Epithelial cell of proximal tubule (primary cell): ENCODE measurements around the gene ZNF385B. TPM values are rescaled to one million over a fixed set of nuclear protein-coding genes. Genes with fewer than 3 reads are reported as not detected.

Source experiments
- DNase-seq: peaks from one replicate; pipeline ENCODE4 v3.0.0-alpha.2; 2011; ENCODE audit warnings: low read depth
- H3K4me3 ChIP-seq: 2 replicates; pipeline ENCODE4 v1.5.1; 2011; ENCODE audit warnings: low read depth, mild to moderate bottlenecking, low read length
- total RNA-seq: library from RNA; depleted of rRNA; stranded (reverse); fragments of >200 nt; gene quantifications from 2 replicates; pipeline ENCODE4 v1.2.3, GENCODE V29; 2015
- TF ChIP-seq, protein P1 (sequence below): conservative IDR thresholded peaks from 2 replicates; pipeline ENCODE4 v1.5.1; 2012; ENCODE audit warnings: low read depth, mild to moderate bottlenecking, low read length

Gene ZNF385B
- total RNA-seq, 1 donor from 2014 or later: 0.69 TPM

- H3K4me3 ChIP-seq: no peak overlapping the region
- DNase-seq: peak; percentile 31
- TF ChIP-seq, protein P1, sequence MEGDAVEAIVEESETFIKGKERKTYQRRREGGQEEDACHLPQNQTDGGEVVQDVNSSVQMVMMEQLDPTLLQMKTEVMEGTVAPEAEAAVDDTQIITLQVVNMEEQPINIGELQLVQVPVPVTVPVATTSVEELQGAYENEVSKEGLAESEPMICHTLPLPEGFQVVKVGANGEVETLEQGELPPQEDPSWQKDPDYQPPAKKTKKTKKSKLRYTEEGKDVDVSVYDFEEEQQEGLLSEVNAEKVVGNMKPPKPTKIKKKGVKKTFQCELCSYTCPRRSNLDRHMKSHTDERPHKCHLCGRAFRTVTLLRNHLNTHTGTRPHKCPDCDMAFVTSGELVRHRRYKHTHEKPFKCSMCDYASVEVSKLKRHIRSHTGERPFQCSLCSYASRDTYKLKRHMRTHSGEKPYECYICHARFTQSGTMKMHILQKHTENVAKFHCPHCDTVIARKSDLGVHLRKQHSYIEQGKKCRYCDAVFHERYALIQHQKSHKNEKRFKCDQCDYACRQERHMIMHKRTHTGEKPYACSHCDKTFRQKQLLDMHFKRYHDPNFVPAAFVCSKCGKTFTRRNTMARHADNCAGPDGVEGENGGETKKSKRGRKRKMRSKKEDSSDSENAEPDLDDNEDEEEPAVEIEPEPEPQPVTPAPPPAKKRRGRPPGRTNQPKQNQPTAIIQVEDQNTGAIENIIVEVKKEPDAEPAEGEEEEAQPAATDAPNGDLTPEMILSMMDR: no peak
Observed at GRCh38 chr2:179524809-179525339, 336.5 kb downstream of the ZNF385B start.

- DNase-seq: no peak
- no peak overlapping the region for H3K4me3 ChIP-seq
- TF ChIP-seq, protein P1: no peak
Observed at GRCh38 chr2:179521944-179522343, 339.5 kb downstream of the ZNF385B start.

DNA sequence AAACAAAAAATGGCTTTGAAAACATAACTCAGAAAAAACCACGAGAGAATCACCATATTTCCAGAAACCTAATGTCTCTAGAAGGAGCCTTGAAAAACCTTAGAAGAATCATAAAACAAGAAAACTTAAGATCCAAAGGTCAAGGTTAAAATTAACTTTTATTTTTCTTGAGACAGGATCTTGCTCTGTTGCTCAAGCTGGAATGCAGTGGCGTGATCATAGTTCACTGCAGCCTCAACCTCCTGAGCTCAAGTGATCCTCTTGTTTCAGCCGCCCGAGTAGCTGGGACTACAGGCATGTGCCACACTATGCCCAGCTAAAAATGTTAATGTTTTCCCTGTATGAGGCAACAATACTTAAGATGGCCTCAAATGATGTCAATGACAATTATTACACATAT lies 342.6 kb downstream of the ZNF385B start:
- no peak overlapping the region for H3K4me3 ChIP-seq
- TF ChIP-seq, protein P1: no peak
- DNase-seq: no peak

GRCh38 chr2:179513181-179513580 lies 348.2 kb downstream of the ZNF385B start:
- no peak for DNase-seq
- TF ChIP-seq, protein P1: no peak
- no peak overlapping the region for H3K4me3 ChIP-seq

GRCh38 chr2:179512281-179513035 lies 349.0 kb downstream of the ZNF385B start:
- no peak for DNase-seq
- no peak overlapping the region for H3K4me3 ChIP-seq
- TF ChIP-seq, protein P1: no peak

GRCh38 chr2:179511105-179511789 lies 350.2 kb downstream of the ZNF385B start:
- H3K4me3 ChIP-seq: no peak overlapping the region
- TF ChIP-seq, protein P1: no peak
- DNase-seq: no peak
